Measurements from ENCODE around the gene TACSTD2.

TACSTD2 gene

GRCh38 chr1:58529284-58529683, 47.8 kb downstream of the TACSTD2 start:
- no peaks in the 10 kb centered on the region for H3K9me3 ChIP-seq (ENCODE audit: insufficient read depth, low read length, severe bottlenecking)
- no peak for TF ChIP-seq CTCF (IDR thresholded peaks at IDR 0.05; ENCODE audit: borderline replicate concordance, extremely low read depth, low read length, poor library complexity, severe bottlenecking)
- no peak for TF ChIP-seq EZH2 (IDR thresholded peaks at IDR 0.05; ENCODE audit: borderline replicate concordance, low read depth, low read length, severe bottlenecking)
- no peaks in the 10 kb centered on the region for H3K4me1 ChIP-seq (ENCODE audit: insufficient read depth, low read length)
- no peak overlapping the region for H2AFZ ChIP-seq (ENCODE audit: low read depth, low read length)
- H3K36me3 ChIP-seq (ENCODE audit: insufficient read depth, low read length): peaks cover 4% of the 10 kb centered on the region; the same call in 1 of the 2 replicates
- no peak overlapping the region for H3K4me2 ChIP-seq (ENCODE audit: insufficient read depth, low read length)
- no peaks in the 10 kb centered on the region for H3K27me3 ChIP-seq (ENCODE audit: insufficient read depth, low read length, poor library complexity)
- DNase-seq (no peak), ATAC-seq (ENCODE audit: insufficient read depth, low read depth) (no peak)
- H3K9ac ChIP-seq (ENCODE audit: low read depth, low read length): no peak overlapping the region
- H3K4me3 ChIP-seq (ENCODE audit: low read depth in 1 of 2, low read length in 2 of 2): no peak overlapping the region
- no peaks in the 10 kb centered on the region for H4K20me1 ChIP-seq (ENCODE audit: insufficient read depth, low read length)
- no peak overlapping the region for H3K27ac ChIP-seq (ENCODE audit: low read length)
- H3K79me2 ChIP-seq (ENCODE audit: insufficient read depth, low read length): no peaks in the 10 kb centered on the region

GRCh38 chr1:58528518-58528917, 48.5 kb downstream of the TACSTD2 start:
- no peaks in the 10 kb centered on the region for H3K4me1 ChIP-seq (ENCODE audit: insufficient read depth, low read length)
- peaks cover 4% of the 10 kb centered on the region; the same call in 1 of the 2 replicates for H3K36me3 ChIP-seq (ENCODE audit: insufficient read depth, low read length)
- H3K27me3 ChIP-seq (ENCODE audit: insufficient read depth, low read length, poor library complexity): no peaks in the 10 kb centered on the region
- no peaks in the 10 kb centered on the region for H4K20me1 ChIP-seq (ENCODE audit: insufficient read depth, low read length)
- H3K79me2 ChIP-seq (ENCODE audit: insufficient read depth, low read length): no peaks in the 10 kb centered on the region
- no peak overlapping the region for H3K4me2 ChIP-seq (ENCODE audit: insufficient read depth, low read length)
- no peak overlapping the region for H3K9ac ChIP-seq (ENCODE audit: low read depth, low read length)
- H2AFZ ChIP-seq (ENCODE audit: low read depth, low read length): no peak overlapping the region
- no peak overlapping the region for H3K27ac ChIP-seq (ENCODE audit: low read length)
- ATAC-seq (ENCODE audit: insufficient read depth, low read depth): no peak
- no peak for DNase-seq
- H3K4me3 ChIP-seq (ENCODE audit: low read depth in 1 of 2, low read length in 2 of 2): no peak overlapping the region
- TF ChIP-seq CTCF (IDR thresholded peaks at IDR 0.05; ENCODE audit: borderline replicate concordance, extremely low read depth, low read length, poor library complexity, severe bottlenecking): no peak
- no peak for TF ChIP-seq EZH2 (IDR thresholded peaks at IDR 0.05; ENCODE audit: borderline replicate concordance, low read depth, low read length, severe bottlenecking)
- H3K9me3 ChIP-seq (ENCODE audit: insufficient read depth, low read length, severe bottlenecking): no peaks in the 10 kb centered on the region
